Ishikawa (cell line): Measurements from ENCODE around the gene RP9.

ENCODE experiments used
- CEBPB ChIP-seq: IDR thresholded peaks from 2 replicates; pipeline ENCODE4 v1.6.1; 2012
- CREB1 ChIP-seq: IDR thresholded peaks from 2 replicates; pipeline ENCODE4 v1.6.1; 2012; ENCODE audit warnings: low read depth
- EGR1 ChIP-seq: IDR thresholded peaks from 2 replicates; pipeline ENCODE4 v1.6.1; 2012
- EP300 ChIP-seq: IDR thresholded peaks from 2 replicates; pipeline ENCODE4 v1.6.1; 2012; ENCODE audit warnings: borderline replicate concordance
- FOXM1 ChIP-seq: IDR thresholded peaks from 2 replicates; pipeline ENCODE4 v1.6.1; 2012; ENCODE audit warnings: low read depth, borderline replicate concordance
- MAX ChIP-seq: IDR thresholded peaks from 2 replicates; pipeline ENCODE4 v1.6.1; 2012
- NFIC ChIP-seq: IDR thresholded peaks from 2 replicates; pipeline ENCODE4 v1.6.1; 2012
- RAD21 ChIP-seq: IDR thresholded peaks from 2 replicates; pipeline ENCODE4 v1.6.1; 2012; ENCODE audit warnings: low read depth
- TAF1 ChIP-seq: IDR thresholded peaks from 2 replicates; pipeline ENCODE4 v1.6.1; 2012; ENCODE audit warnings: low read depth, mild to moderate bottlenecking
- TCF12 ChIP-seq: IDR thresholded peaks from 2 replicates; pipeline ENCODE4 v1.6.1; 2012; ENCODE audit warnings: low read depth
- TEAD4 ChIP-seq: IDR thresholded peaks from 2 replicates; pipeline ENCODE4 v1.6.1; 2012
- USF1 ChIP-seq: IDR thresholded peaks from 2 replicates; pipeline ENCODE4 v1.6.1; 2012
- YY1 ChIP-seq: IDR thresholded peaks from 2 replicates; pipeline ENCODE4 v1.6.1; 2012; ENCODE audit warnings: low read depth
- ZBTB7A ChIP-seq: IDR thresholded peaks from 2 replicates; pipeline ENCODE4 v1.6.1; 2012; ENCODE audit warnings: low read depth
- TF ChIP-seq, protein P1 (sequence below): IDR thresholded peaks from 2 replicates; pipeline ENCODE4 v1.6.1; 2012; ENCODE audit warnings: low read depth, mild to moderate bottlenecking

The RP9 gene

DNA sequence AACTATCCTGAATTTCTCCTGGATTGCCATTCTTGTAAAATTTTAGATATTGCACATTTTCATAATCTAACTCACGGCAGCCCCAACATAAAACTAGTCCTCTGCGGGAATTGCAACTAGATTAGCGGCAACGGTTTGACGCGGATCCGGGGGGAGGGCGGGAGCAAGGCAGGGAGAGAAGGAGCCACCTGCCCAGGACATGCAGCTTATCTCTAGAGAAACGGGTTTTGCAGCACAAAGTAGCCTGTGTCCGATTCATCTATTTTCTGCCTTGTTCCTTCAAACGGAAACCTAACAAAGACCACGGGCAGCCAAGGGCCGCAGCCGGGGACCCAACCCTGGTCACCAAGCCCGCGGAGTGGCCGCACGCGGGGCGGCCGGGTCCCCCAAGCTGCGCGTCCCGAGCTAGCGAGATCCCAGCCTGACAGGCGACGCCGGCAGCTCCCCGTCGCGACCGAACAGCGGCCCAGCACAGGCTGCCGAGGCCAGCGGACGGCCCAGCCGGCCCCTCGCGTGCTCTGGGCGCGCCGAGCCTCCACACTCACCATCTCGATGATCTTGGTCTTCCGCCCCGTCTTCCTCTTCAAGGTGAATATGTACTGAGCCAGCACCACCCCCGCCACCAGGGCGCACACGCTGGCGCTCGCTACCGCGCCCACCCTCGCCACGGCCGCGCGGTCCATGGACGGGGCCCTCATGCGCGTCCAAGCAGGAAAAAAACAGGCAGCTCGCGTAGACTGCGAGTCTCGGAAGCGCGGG, 47.0 kb downstream of the RP9 start, which contains the start of gene NT5C3A:
Gene NT5C3A, minus strand, starts transcription at position 754 of the 759 bp plus-strand sequence. Its CDS starts 71 bp downstream, at position 683.
- TF ChIP-seq TAF1 (no peak), USF1 (no peak), MAX (peak; percentile 73), CEBPB (no peak), NFIC (no peak)
- TF ChIP-seq, protein P1, sequence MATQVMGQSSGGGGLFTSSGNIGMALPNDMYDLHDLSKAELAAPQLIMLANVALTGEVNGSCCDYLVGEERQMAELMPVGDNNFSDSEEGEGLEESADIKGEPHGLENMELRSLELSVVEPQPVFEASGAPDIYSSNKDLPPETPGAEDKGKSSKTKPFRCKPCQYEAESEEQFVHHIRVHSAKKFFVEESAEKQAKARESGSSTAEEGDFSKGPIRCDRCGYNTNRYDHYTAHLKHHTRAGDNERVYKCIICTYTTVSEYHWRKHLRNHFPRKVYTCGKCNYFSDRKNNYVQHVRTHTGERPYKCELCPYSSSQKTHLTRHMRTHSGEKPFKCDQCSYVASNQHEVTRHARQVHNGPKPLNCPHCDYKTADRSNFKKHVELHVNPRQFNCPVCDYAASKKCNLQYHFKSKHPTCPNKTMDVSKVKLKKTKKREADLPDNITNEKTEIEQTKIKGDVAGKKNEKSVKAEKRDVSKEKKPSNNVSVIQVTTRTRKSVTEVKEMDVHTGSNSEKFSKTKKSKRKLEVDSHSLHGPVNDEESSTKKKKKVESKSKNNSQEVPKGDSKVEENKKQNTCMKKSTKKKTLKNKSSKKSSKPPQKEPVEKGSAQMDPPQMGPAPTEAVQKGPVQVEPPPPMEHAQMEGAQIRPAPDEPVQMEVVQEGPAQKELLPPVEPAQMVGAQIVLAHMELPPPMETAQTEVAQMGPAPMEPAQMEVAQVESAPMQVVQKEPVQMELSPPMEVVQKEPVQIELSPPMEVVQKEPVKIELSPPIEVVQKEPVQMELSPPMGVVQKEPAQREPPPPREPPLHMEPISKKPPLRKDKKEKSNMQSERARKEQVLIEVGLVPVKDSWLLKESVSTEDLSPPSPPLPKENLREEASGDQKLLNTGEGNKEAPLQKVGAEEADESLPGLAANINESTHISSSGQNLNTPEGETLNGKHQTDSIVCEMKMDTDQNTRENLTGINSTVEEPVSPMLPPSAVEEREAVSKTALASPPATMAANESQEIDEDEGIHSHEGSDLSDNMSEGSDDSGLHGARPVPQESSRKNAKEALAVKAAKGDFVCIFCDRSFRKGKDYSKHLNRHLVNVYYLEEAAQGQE: no peak

- TF ChIP-seq TAF1 (no peak), TEAD4 (no peak), TCF12 (no peak), YY1 (no peak), RAD21 (no peak), ZBTB7A (no peak), EGR1 (no peak), EP300 (no peak), FOXM1 (no peak), MAX (no peak), CREB1 (no peak), USF1 (no peak)
- TF ChIP-seq, protein P1: no peak
Observed at GRCh38 chr7:33061282-33061937, 47.8 kb downstream of the RP9 start.

DNA sequence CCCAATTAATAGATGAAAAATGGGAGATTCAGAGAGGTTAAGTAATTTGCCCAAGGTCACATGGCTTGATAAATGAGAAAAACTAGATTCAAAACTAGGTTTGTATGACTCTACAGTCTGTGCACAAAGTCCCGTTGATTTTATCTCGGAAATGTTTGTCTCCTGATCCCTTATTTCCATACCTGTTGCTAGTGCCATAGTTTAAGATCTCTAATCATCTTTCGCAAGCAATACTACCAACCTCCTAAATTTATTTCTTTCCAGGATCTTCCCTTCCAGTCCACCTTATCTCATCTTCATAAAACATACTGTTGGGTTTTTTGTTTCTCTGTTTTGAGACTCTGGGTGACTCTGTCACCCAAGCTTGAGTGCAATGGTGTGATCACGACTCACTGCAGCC, 49.6 kb downstream of the RP9 start:
- no peak for TF ChIP-seq CREB1
- TF ChIP-seq USF1: no peak
- no peak for TF ChIP-seq RAD21
- TF ChIP-seq, protein P1: no peak
- TF ChIP-seq NFIC: no peak
- no peak for TF ChIP-seq TAF1
- TF ChIP-seq MAX: no peak
- no peak for TF ChIP-seq CEBPB
- no peak for TF ChIP-seq FOXM1
- TF ChIP-seq ZBTB7A: no peak
- no peak for TF ChIP-seq YY1
- TF ChIP-seq TCF12: no peak
- no peak for TF ChIP-seq TEAD4
